ENCODE results near the gene ELN.
"Not testable (repeated sequence)": the region's sequence is repeated elsewhere in the genome, so short reads cannot be mapped to it uniquely, and the experiment has no call there.

The ELN gene

DNA sequence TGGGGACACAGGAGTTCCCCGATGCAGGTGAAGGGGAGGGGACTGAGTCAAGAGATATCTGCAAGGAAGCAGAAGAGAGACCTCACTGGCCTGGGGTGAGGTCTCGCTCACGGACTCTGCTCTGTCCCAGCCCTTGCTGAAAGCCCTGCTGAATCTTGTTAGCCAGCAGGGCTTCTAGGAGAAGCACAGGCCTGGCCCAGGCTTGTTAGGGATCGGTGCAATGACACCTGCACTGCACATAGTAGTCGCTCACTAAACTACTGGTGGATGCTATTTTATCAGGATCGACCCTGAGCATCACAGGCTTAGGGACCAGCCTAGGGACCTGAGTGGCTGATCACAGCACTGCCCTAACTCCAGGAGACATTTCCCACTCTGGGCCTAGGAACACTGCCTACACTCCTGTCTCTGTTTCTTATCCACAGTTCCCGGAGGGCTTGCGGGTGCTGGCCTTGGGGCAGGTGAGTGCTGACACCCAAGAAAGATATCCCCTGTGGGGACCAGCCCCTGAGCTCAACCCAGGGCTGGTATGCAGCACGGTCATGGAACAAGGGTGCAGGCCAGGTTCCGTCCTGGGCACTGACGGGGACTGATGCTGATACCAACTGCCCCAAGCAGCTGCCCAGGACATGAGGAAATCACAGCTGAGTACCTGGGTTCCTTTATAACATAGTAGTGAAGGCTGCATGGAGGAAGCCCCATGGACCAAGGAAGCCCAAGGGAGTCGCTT, 13.0 kb downstream of the ELN start:
- DNase-seq (ENCODE audit: low read depth, low spot score): no peak

DNA sequence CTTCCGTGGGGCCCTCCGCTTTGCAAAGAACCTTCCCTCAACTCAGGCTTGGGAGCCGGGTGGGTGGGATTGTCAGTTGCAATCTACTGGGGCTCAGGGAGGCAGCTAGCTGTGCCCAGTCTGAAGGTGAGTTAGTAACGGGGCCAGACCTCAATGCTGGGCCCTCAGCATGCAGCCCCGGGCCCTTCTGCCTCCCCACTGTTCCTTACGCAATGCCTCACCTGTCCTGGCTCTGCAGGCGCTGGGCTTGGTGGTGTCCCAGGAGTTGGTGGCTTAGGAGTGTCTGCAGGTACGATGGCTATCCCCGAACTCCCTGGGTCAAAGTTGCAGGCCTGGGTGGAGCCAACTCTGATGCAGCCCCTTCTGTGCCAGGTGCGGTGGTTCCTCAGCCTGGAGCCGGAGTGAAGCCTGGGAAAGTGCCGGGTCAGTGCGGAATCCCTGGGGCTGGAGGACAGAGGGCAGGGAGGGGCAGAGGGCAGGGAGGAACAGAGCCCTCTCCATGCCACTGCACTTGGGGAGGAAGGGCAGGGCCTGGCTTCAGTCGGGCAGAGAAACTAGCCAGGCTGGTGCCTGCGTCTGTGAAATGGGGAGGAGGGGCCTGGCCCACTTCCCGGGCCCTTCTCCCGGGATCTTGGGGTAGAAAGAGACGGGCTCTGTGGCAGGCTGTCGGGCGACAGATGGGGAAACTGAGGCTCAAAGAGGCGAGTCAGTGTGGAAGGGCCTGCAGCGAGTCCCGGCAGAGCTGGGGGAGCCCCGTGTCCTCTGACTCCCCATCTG, 15.0 kb downstream of the ELN start:
- DNase-seq (ENCODE audit: low read depth, low spot score): no peak

DNA sequence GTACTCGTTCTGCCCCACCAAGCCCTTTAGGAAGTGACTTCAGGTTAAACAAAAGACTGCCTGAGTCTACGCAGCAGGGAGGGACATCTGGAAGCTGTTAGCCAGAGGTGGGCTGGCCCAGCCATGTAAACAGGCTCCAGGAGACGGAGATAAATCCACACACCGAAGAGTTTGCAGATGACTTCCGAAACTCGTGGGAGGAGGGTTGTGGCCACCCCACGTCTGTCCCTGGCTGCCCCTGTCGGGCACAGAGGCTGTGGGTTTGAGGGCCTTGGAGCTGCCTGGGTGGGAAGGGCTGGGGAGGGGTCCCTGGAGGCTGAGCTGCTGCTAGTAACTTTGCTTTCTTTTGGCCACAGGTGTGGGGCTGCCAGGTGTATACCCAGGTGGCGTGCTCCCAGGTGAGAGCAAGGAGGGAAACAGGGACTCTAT, 15.6 kb downstream of the ELN start:
- DNase-seq (ENCODE audit: low read depth, low spot score): no peak

DNA sequence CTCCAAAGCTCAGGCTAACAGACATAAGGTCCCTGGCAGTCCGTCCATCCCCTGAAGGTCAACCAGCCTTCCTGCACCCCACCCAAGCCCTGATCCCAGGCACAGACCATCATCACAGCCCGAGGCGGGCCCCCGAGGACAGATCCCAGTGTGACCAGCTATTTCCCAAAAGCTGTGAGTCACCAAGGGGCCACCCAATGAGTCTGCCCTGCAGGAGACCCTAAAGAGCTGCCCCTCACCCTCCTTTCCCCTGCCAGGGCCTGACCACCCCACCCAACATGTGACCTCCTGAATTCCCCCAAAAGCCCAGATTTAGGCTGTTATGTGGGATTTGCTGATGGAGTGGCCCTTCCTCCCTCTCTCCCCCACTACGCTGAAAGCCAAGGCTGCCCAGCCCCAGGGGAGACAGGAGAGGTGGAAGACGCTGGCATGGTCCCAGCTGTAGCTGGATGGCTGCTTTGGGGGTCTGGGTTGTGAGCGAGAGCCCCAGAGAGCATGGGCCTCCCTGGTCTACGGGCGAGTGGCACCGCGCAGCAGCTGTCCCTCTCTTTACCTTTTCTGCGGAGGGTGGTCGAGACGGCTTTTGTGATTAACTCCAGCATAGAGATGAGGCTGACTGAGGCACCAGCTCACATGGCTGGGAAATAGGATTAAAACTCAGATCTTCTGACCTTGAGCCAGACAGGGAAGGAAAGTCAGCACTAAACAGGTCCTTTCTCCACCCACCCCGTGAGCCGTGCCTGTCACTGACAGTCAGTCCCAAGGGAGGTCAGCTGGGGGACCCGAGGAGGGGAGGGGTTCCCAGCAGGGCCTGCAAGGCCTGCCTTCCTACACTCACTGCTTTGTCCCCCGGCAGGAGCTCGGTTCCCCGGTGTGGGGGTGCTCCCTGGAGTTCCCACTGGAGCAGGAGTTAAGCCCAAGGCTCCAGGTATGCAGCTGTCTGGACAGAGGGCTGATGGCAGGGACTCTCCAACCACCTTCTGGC, 16.7 kb downstream of the ELN start:
- no peak for DNase-seq (ENCODE audit: low read depth, low spot score)

DNA sequence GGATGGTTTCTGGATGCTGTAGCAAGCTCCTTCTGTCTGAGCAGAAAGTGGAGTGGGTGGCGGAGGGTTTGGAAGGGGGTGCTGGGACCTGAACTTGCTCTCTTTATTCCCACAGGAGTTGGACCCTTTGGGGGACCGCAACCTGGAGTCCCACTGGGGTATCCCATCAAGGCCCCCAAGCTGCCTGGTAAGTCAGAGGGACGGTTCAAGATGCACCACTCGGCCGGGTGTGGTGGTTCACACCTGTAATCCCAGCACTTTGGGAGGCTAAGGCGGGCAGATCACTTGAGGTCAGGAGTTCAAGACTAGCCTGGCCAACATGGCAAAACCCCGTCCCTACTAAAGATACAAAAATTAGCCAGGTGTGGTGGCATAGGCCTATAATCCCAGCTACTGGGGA, 18.6 kb downstream of the ELN start:
- not testable (repeated sequence) for DNase-seq (ENCODE audit: low read depth, low spot score)

DNA sequence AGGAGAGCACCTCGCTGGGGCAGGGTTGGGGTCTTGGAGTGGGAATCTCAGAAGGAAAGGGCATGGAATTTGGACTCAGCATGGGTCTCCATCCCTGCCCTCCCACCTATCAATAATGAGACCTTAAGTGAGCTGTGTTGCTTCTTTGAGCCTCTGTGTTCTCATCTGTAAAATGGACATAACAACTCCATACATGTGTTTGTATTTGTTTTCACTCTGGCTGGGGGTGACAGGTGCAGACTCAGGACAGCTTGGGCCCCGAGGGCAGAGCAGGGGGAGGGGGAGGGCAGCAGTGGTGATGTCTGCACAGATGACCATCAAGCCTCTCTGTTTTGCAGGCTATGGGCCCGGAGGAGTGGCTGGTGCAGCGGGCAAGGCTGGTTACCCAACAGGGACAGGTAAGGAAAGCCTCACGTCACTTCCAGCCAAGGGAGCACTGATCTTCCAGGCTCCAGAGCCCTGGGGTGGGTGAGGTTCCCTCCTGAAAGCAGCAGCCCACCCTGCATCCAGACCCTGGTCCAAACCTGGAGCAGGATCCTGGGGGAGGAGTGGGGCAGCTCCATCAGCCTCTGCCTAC, 19.9 kb downstream of the ELN start:
- DNase-seq (ENCODE audit: low read depth, low spot score): no peak

DNA sequence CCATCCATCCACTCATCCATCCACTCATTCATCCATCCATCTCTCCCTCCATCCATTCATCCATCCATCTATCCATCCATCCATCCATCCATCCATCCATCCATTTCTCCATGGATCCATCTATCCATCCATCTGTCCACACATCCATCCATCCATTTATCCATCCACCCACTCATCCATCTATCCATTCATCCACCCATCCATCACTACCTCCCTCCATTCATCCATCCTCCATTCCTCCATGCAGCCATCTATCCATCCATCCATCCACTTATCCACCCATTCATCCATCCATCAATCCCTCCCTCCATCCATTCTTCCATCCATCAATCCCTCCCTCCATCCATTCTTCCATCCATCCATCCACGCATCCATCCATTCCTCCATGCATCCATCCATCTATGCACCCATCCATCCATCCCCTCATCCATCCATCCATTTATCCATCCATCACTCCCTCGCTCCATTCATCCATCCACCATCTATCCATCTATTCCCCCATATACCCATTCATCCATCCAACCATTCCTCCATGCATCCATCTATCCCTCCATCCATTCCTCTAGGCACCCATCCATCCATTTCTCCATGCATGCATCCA, 21.1 kb downstream of the ELN start:
- no peak for DNase-seq (ENCODE audit: low read depth, low spot score)

DNA sequence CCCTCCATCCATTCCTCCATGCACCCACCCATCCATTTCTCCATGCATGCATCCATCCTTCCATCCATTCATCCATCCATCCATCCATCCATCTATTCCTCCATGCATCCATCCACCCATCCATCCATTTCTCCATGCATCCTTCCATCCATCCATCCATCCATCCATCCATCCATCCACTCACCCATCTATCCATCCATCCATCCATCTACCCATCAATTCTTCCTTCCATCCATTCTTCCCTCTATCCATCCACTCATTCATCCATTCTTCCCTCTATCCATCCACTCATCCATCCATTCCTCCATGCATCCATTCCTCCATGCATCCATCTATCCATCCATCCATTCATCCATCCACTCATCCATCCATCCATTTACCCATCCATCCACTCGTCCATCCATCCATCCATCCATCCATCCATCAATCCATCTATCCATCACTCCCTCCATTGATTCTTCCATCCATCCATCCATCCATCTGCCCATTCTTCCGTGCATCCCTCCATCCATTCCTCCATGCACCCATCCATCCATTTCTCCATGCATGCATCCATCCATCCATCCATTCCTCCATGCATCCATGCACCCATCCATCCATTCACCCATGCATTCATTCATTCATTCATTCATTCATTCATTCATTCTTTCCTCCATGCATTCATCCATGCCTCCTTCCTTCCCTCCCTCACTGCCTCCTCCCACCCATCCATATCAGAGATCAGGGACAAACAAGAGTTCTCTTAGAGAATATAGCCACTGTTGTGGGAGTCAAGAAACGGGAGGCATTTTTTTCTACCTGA, 22.2 kb downstream of the ELN start:
- DNase-seq (ENCODE audit: low read depth, low spot score): no peak

DNA sequence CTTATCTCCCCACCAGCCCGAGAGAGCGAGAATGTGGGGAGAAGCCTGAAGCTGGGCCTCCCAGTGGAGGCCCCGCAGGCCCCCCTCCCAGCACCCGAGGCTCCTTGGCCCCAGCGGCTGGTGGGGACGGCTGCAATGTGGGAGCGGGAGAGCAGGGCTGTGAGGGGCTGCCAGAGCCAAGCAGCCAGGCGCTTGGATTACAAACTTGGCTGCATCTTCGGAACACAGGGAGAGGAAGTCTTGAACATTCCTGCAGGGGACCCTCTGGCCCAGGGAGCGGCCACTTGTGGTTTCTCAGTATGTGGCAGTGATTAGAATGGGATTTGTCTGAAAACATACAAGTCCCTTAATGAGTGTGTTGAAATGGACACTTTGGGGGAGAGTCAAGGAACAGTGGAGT, 23.2 kb downstream of the ELN start:
- no peak for DNase-seq (ENCODE audit: low read depth, low spot score)

DNA sequence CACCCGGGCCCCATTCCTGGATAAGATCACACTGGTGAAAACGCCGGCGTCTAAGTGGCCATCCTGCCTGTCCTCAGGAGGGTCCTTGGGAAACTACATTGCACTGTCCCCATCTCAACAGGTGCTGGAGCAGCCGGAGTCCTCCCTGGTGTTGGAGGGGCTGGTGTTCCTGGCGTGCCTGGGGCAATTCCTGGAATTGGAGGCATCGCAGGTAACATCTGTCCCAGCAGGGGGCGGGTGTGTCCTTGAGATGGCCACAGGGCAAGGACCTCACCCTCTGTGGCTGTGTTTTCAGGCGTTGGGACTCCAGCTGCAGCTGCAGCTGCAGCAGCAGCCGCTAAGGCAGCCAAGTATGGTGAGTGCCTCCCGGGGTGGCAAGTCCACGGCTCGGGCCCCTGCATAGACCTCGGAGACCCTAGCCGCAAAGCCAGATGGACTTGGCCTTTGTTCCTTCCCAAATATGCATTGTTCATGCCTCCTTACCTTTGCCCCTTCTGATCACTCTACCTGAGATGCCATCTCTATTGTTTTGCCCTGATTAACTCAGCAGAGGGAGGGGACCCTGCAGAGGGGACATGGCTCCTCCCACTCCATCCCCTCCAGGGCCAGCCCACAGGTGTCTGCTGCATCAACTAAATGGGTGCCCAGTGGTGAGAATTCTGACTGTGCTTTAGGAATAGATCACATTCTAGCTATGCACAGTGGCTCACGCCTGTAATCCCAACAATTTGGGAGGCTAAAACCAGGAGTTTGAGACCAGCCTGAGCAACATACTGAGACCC, 23.8 kb downstream of the ELN start:
- DNase-seq (ENCODE audit: low read depth, low spot score): no peak

DNA sequence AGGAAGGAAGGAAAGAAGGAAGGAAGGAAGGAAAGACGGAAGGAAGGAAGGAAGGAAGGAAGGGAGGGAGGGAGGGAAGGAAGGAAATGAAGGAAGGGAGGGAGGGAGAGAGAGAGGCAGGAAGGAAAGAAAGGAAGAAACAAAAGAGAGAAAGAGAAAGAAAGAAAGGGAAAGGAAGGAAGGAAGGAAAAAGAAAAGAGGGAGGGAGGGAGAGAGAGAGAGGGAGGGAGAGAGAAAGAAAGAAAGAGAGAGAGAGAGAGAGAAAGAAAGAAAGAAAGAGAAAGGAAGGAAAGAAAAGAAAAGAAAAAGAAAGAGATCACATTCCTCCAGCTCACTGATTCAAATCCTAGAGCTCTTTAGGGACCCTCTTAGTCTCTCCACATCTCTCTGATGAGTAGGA, 24.7 kb downstream of the ELN start:
- DNase-seq (ENCODE audit: low read depth, low spot score): no peak

DNA sequence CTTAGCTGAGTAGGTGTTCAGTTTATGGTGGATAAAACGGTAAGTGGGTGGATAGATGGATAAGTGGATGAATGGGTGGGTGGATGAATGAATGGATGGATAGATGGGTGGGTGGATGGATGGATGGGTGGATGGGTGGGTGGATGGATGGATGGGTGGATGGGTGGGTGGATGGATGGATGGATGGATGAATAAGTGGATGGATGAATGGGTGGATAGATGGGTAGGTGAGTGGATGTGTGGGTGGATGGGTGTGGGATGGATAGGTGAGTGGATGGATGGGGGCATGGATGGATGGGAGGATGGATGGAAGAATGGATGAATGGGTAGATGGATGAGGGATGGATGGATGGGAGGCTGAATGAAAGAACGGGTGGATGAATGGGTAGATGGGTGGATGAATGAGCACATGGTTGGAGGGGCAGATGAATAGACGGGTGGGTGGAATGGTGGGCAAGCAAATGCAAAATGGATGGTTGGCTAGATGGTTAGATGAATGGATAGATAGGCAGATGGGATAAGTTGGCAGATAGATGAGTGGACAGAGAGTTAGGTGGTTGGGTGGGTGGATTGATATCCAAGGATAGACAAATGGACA, 25.7 kb downstream of the ELN start:
- no peak for DNase-seq (ENCODE audit: low read depth, low spot score)

DNA sequence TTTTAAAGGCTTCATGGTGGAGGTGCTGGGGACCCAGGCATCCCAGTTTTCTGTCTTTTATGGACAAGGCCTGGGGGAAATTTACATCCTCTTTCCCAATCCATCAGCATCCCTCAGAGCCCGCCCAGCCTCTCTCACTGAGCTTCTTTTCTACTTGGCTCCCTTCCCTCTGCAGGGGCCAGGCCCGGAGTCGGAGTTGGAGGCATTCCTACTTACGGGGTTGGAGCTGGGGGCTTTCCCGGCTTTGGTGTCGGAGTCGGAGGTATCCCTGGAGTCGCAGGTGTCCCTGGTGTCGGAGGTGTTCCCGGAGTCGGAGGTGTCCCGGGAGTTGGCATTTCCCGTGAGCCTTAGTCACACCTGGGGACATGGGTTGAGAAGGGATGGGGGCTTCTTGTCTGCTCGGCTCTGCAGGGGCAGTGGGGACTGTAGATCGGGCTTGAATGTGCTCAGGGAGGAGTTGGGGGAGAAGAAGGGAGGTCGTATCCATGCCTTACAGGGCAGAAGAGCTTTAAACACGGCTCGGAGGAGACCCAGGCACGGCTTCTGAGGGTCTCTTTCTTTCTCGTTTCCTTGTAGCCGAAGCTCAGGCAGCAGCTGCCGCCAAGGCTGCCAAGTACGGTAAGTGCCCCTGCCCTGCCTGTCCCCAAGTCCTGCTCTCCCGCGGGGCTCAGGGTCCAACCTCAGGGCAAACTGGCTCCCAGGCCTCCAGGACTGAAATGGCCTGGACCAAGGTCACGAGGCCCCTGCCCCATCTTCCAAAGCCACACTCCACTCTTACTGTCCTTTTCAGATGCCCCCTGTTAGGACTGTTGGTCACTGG, 28.3 kb downstream of the ELN start:
- no peak for DNase-seq (ENCODE audit: low read depth, low spot score)

DNA sequence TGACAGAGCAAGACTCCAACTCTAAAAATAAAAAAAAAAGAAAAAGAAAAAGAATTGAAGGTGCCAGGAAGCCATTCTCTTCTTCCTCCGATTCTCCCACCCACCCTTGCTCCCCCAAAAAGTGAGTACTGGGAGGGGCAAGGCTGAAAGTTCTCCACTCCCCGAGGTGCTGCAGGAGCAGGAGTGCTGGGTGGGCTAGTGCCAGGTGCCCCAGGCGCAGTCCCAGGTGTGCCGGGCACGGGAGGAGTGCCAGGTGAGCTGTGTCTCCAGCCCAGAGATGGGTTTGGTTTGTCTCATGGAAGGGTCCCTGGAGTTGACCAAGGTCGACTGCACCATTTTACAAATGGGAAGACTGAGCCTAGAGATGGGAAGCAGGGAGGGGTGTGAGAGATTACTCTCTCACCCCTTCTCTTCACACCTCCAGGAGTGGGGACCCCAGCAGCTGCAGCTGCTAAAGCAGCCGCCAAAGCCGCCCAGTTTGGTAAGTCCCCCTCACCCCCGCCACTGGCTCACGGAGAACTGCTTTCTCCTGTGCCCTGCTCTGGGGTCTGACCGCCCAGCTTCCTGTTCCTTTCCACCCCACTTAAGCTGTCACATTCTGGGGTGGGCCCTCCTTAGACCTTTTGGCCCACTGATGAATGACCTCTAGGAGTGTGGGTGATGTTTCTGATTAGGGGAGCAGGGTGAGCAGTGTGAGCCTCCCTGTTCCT, 29.4 kb downstream of the ELN start:
- no peak for DNase-seq (ENCODE audit: low read depth, low spot score)

DNA sequence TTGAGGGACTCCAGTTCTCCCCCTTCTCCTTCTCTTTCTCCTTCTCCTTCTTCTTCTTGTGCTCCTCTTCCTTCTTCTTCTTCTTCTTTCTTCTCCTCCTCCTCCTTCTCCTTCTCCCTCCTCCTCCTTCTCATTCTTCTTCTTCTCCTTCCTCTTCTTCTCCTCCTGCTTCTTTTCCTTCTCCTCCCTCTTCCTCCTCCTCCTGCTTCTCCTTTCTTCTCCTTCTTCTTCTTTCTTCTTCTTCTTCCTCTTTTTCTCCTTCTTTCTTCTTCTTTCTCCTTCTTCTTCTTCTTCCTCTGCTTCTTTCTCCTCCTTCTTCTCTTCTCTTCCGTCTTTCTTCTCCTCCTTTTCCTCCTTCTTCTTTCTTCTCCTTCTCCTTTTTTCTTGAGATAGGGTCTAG, 30.0 kb downstream of the ELN start:
- DNase-seq (ENCODE audit: low read depth, low spot score): no peak

DNA sequence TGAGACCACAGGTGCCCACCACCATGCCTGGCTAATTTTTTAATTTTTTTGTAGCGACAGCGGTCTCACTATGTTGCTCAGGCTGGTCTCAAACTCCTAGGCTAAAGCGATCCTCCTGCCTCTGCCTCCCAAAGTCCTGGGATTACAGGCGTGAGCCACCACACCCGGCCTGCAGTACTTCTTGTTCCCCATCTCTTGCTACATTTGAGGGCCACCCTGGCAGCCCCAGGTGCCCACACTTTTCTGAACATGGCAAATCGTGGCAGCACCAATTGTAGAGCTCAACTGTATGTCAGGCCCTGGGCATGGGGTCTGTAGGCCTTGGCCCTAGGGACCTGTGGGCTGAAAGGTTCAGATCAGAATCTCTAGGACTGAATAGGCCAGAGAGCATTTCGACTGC, 30.5 kb downstream of the ELN start:
- DNase-seq (ENCODE audit: low read depth, low spot score): no peak

DNA sequence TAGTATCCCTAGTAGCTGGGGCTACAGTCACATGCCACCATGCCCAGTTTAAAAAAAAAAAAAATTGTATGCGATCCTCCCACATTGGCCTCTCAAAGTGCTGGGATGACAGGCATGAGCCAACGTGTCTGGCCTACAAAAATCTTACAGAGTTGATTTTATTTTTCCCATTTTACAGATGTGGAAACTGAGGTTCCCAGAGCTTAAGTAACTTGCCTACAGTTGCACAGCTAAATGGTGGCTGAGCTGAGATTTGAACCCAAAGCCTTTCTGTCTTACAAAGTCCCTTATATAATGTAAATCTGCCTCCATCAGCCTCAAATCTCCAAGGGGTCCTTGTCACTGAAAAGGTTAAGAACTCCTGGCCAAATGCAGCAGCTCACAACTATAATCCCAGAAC, 31.1 kb downstream of the ELN start:
- DNase-seq (ENCODE audit: low read depth, low spot score): no peak

All from activated CD4-positive, CD25-positive, alpha-beta regulatory T cell treated with anti-CD3 and anti-CD28 coated beads, Interleukin-2, amount 50 U/mL, for 16 hours (primary cell).